Renal pelvis (tissue), 4 donors: ENCODE data around the gene PLA2G2C. TPM values are rescaled to one million over a fixed set of nuclear protein-coding genes. Genes with fewer than 3 reads are reported as not detected.

Source experiments
- DNase-seq: peaks from one replicate; pipeline ENCODE4 v3.0.0-alpha.2; 2013
- polyA plus RNA-seq, 3 donors: library from polyadenylated mRNA; unstranded; fragments of 120-200 nt; gene quantifications; one replicate each; pipeline ENCODE4 v1.2.1, GENCODE V29; 2013; ENCODE audit not compliant: insufficient read length in 3 of 3

PLA2G2C gene
- polyA plus RNA-seq, 3 donors, result 0.12 to 0.14 TPM; not detected in 1

GRCh38 chr1:20209471-20209870 is 23.2 kb upstream of the PLA2G2C start:
- no peak for DNase-seq

GRCh38 chr1:20207546-20207945 is 21.2 kb upstream of the PLA2G2C start:
- DNase-seq, result no peak

- no peak for DNase-seq
Observed at GRCh38 chr1:20202166-20202565, 15.8 kb upstream of the PLA2G2C start.

GRCh38 chr1:20200966-20201365 is 14.6 kb upstream of the PLA2G2C start:
- no peak for DNase-seq

- no peak for DNase-seq
Observed at GRCh38 chr1:20199840-20200239, 13.5 kb upstream of the PLA2G2C start.

- DNase-seq, result no peak
Observed at GRCh38 chr1:20199403-20199802, 13.1 kb upstream of the PLA2G2C start.

- DNase-seq, result no peak
Observed at GRCh38 chr1:20198918-20199317, 12.6 kb upstream of the PLA2G2C start.

GRCh38 chr1:20198296-20198695 is 12.0 kb upstream of the PLA2G2C start:
- DNase-seq, result no peak

- no peak for DNase-seq
Observed at GRCh38 chr1:20197329-20197791, 11.0 kb upstream of the PLA2G2C start.

GRCh38 chr1:20195462-20195780 is 9.1 kb upstream of the PLA2G2C start:
- no peak for DNase-seq

GRCh38 chr1:20194757-20195461 is 8.6 kb upstream of the PLA2G2C start:
- no peak for DNase-seq

GRCh38 chr1:20194224-20194623 is 7.9 kb upstream of the PLA2G2C start:
- no peak for DNase-seq

- DNase-seq, result no peak
Observed at GRCh38 chr1:20192871-20193411, 6.6 kb upstream of the PLA2G2C start.

- DNase-seq, result no peak
Observed at GRCh38 chr1:20192364-20192763, 6.0 kb upstream of the PLA2G2C start.

- no peak for DNase-seq
Observed at GRCh38 chr1:20191266-20191825, 5.0 kb upstream of the PLA2G2C start.

GRCh38 chr1:20190256-20191160 is 4.2 kb upstream of the PLA2G2C start:
- no peak for DNase-seq

- no peak for DNase-seq
Observed at GRCh38 chr1:20189664-20190063, 3.3 kb upstream of the PLA2G2C start.

- DNase-seq, result no peak
Observed at GRCh38 chr1:20188455-20188817, 2.1 kb upstream of the PLA2G2C start.

GRCh38 chr1:20187813-20188454 is 1.6 kb upstream of the PLA2G2C start:
- DNase-seq, result no peak

- DNase-seq, result no peak
Observed at GRCh38 chr1:20187103-20187812, 940 bp upstream of the PLA2G2C start.
